Esophagus squamous epithelium (tissue), 5 donors: Measurements from ENCODE around the gene POU6F2. TPM values are rescaled to one million over a fixed set of nuclear protein-coding genes. Genes with fewer than 3 reads are reported as not detected.

Experiments used
- DNase-seq: peaks from one replicate; lab custom pipeline; 2025; lab: John Stamatoyannopoulos, UW
- H3K27ac ChIP-seq, 4 donors: fragments of 200-600 bp; sonication (generic); one replicate each; pipeline ENCODE4 v1.5.1; 2016 to 2019; ENCODE audit warnings: mild to moderate bottlenecking in 1 of 4
- H3K27me3 ChIP-seq, 4 donors: fragments of 200-600 bp; sonication (generic); 1 replicate in 3 of 4; 2 replicates in 1 of 4; pipeline versions ENCODE4 v1.5.1 to v1.6.0; 2017 to 2021; ENCODE audit warnings: antibody characterized with exemption in 1 of 4
- H3K36me3 ChIP-seq, 3 donors: fragments of 200-600 bp; sonication (generic); one replicate each; pipeline ENCODE4 v1.5.1; 2016 to 2019
- H3K4me1 ChIP-seq, 3 donors: fragments of 200-600 bp; sonication (generic); one replicate each; pipeline ENCODE4 v1.5.1; 2017 to 2019
- H3K4me3 ChIP-seq, 4 donors: fragments of 200-600 bp; sonication (generic); 1 replicate in 3 of 4; 2 replicates in 1 of 4; pipeline ENCODE4 v1.5.1; 2016 to 2019; ENCODE audit warnings: mild to moderate bottlenecking in 2 of 4, moderate library complexity in 1 of 4
- H3K9me3 ChIP-seq, 3 donors: fragments of 200-600 bp; sonication (generic); one replicate each; pipeline ENCODE4 v1.5.1; 2016 to 2019
- POLR2A ChIP-seq, 4 donors: fragments of 450-650 bp; IDR thresholded peaks; one replicate each; pipeline ENCODE4 v1.6.1; 2017; ENCODE audit warnings: antibody characterized with exemption in 4 of 4, mild to moderate bottlenecking in 4 of 4, moderate library complexity in 3 of 4
- WGBS, 2 donors: methylation state at CpG; one replicate each; pipeline ENCODE4 v1.1.5; 2018; 5-methylcytosine and 5-hydroxymethylcytosine counted together
- intact Hi-C: fragments of 100-400 bp; cut with DNase I; formaldehyde crosslinking; loops from one replicate; pipeline ENCODE4 v1.15.0; 2022
- total RNA-seq, 4 donors: library from RNA; depleted of rRNA; stranded (reverse); fragments of >200 nt; gene quantifications; one replicate each; pipeline ENCODE4 v1.1.0, GENCODE V29; 2016
- TF ChIP-seq, protein P1 (sequence below), 6 experiments: fragments of 450-650 bp in 4 of 6; fragments of 200-600 bp in 2 of 6; sonication (generic) in 2 of 6; IDR thresholded peaks; one replicate each; pipeline ENCODE4 v1.5.1; 2016 to 2019; ENCODE audit warnings: antibody characterized with exemption in 6 of 6, mild to moderate bottlenecking in 4 of 6, moderate library complexity in 4 of 6
- donor health status: DM: yes; HTN: yes; CAD: no.

Gene POU6F2, protein sequence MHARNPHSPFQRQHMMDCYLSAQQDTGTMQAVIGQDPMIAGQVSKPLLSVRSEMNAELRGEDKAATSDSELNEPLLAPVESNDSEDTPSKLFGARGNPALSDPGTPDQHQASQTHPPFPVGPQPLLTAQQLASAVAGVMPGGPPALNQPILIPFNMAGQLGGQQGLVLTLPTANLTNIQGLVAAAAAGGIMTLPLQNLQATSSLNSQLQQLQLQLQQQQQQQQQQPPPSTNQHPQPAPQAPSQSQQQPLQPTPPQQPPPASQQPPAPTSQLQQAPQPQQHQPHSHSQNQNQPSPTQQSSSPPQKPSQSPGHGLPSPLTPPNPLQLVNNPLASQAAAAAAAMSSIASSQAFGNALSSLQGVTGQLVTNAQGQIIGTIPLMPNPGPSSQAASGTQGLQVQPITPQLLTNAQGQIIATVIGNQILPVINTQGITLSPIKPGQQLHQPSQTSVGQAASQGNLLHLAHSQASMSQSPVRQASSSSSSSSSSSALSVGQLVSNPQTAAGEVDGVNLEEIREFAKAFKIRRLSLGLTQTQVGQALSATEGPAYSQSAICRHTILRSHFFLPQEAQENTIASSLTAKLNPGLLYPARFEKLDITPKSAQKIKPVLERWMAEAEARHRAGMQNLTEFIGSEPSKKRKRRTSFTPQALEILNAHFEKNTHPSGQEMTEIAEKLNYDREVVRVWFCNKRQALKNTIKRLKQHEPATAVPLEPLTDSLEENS
- 1 to 10 TPM in 1 of 4 donors, under 1 TPM in 1, not detected in 2; 0.76 to 1.6 TPM for total RNA-seq

DNA sequence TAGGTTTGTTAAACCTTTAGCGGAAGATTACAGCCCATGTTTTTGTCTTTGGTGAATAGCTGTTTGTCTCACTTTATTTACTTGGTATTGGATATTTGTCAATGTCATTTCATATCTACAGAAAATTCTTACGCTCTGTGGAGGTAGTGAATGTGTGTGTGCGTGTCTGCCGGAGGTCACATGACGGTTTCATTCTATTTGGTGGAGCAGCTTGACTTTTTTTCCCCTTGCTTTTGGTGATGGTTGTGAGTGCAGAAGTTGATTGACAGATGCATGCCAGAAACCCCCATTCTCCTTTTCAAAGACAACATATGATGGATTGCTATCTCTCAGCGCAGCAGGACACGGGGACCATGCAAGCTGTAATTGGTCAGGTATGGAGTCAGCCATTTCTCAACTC lies at the start of gene POU6F2:
Gene POU6F2, plus strand, starts transcription at position 225 of the 400 bp plus-strand sequence. Its CDS starts 45 bp downstream, at position 270.
- 54 to 71% methylated on average over 7 of the region's 7 CpGs for whole genome bisulfite sequencing, 2 donors
- Histone ChIP-seq H3K27me3 (peaks cover 0 to 27% (median 0%) of the 10 kb centered on the region in 4 donors), H3K27ac (no peak within 1 kb of the TSS), H3K4me1 (peaks cover 0 to 6% (median 0%) of the 10 kb centered on the region in 3 donors), H3K9me3 (no peaks in the 10 kb centered on the region), H3K4me3 (no peak within 1 kb of the TSS), H3K36me3 (no peaks in the 10 kb centered on the region)
- DNase-seq, result no peak
- TF ChIP-seq, protein P1, sequence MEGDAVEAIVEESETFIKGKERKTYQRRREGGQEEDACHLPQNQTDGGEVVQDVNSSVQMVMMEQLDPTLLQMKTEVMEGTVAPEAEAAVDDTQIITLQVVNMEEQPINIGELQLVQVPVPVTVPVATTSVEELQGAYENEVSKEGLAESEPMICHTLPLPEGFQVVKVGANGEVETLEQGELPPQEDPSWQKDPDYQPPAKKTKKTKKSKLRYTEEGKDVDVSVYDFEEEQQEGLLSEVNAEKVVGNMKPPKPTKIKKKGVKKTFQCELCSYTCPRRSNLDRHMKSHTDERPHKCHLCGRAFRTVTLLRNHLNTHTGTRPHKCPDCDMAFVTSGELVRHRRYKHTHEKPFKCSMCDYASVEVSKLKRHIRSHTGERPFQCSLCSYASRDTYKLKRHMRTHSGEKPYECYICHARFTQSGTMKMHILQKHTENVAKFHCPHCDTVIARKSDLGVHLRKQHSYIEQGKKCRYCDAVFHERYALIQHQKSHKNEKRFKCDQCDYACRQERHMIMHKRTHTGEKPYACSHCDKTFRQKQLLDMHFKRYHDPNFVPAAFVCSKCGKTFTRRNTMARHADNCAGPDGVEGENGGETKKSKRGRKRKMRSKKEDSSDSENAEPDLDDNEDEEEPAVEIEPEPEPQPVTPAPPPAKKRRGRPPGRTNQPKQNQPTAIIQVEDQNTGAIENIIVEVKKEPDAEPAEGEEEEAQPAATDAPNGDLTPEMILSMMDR (IDR thresholded peaks at IDR 0.05), result no peak
- TF ChIP-seq POLR2A (IDR thresholded peaks at IDR 0.05), result no peak
- intact Hi-C loops, result no loop called here

DNA sequence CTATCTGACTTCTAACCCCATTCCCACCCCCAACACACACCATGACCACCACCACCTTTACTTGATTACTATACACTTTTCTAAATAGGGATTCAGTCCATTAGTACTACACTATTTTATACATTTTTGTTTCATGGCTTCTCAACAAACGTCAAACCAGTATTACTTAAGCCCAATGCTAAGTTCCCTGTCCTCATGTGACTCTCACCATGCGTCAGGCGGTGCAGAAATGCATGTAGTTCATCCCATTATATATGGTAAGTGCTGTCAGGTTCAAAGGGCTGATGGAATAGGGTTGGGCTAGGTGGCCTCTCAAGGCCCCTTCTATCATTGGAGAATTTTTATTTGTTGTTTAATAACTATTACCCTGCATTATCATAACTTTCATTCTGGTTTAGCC lies 49.2 kb upstream of the POU6F2 start:
- Histone ChIP-seq H3K4me1 (no peaks in the 10 kb centered on the region), H3K4me3 (no peak overlapping the region), H3K9me3 (no peaks in the 10 kb centered on the region), H3K27me3 (no peaks in the 10 kb centered on the region), H3K27ac (no peak overlapping the region), H3K36me3 (no peaks in the 10 kb centered on the region)
- 87 to 95% methylated on average over 3 of the region's 3 CpGs for WGBS, 2 donors
- no peak for DNase-seq
- intact Hi-C loops, result no loop called here
- TF ChIP-seq, protein P1 (IDR thresholded peaks at IDR 0.05), result no peak
- TF ChIP-seq POLR2A (IDR thresholded peaks at IDR 0.05), result no peak

DNA sequence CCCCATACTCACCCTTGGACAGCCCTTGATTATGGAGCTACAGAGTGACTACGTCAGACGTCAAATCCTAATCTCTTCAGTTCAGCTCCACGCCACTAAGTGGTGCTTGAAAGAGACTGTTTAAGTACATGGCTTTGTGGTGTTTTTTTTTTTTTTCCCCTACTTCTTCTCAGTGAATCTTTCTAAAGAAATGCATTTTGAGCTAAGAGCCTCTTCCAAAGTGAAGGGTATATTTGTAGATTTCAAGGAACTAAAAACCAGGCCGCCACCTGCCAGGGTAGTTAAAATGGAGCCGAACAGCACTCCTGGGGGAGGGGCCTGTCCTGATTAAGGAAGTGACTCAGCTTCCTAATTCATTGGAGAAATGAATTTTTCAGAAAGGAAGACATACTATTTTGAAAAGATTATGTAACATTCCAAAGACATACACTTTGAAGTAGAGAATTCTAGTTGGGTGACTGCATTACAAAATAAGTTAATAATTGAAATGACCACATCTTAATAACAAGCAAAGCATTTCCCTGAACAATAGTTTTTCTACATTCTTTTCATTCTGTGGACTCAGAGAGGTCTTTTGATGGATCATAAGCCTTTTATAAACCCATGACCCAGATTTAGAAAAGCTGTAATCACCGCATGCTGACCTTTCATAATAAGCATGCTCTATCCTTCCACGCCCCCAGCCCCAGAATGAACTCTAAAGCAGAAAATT lies 48.1 kb upstream of the POU6F2 start:
- TF ChIP-seq, protein P1 (IDR thresholded peaks at IDR 0.05), result no peak
- no peak for TF ChIP-seq POLR2A (IDR thresholded peaks at IDR 0.05)
- no peak for DNase-seq
- intact Hi-C loops, result loop anchor here (10.0 kb wide), 1 partner anchor 535 kb away; no protein-coding TSS in a partner anchor
- Histone ChIP-seq H3K4me1 (no peaks in the 10 kb centered on the region), H3K4me3 (no peak overlapping the region), H3K27ac (no peak overlapping the region), H3K9me3 (no peaks in the 10 kb centered on the region), H3K27me3 (no peaks in the 10 kb centered on the region), H3K36me3 (no peaks in the 10 kb centered on the region)
- 85% methylated on average over 7 of the region's 7 CpGs for WGBS, 2 donors

DNA sequence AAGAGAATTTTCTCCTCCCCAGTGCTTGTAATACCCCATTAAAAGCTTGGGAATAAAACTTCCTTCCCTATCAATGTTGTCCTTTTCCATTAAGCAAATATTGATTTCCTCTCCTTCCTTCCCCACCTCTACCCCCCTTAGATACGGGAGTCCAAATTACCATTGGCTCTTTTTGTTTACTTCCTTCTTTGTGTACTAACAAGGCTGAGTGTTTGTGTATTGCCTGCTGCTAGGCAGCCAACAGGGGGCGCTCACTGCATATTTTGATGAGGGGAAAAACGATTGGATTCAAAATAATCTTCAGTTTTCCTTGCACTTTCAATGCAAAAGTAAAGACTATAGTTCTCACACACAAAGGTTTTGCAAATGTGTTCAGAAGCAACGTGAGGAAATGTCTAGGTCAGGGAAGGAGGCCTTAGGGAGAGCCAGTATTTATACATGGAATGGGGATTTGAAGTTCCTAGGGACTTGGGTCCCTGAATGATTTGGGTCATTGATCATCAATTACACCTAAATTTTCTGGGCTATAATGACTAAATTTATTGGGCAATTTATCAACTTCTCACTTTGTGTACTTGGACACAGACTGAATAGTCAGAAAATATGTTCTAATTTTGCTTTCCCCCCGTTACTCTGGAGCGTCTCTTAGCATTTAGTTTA lies 45.1 kb upstream of the POU6F2 start:
- no peaks in the 10 kb centered on the region for H3K9me3 ChIP-seq
- TF ChIP-seq, protein P1 (IDR thresholded peaks at IDR 0.05), result peak; percentile 48 to 81 (median 65)
- no peak for TF ChIP-seq POLR2A (IDR thresholded peaks at IDR 0.05)

More for the DNA sequence above, 45.1 kb upstream of the POU6F2 start:
- Histone ChIP-seq H3K36me3 (no peaks in the 10 kb centered on the region), H3K4me1 (no peaks in the 10 kb centered on the region), H3K27ac (no peak overlapping the region), H3K4me3 (no peak overlapping the region), H3K27me3 (no peaks in the 10 kb centered on the region)
- DNase-seq, result no peak
- 30 to 37% methylated on average over 6 of the region's 6 CpGs for WGBS, 2 donors
- intact Hi-C loops, result loop anchor here (10.0 kb wide), 1 partner anchor 532 kb away; no protein-coding TSS in a partner anchor
